BJ (cell line): ENCODE results near the gene PRSS33. TPM values are rescaled to one million over a fixed set of nuclear protein-coding genes. Genes with fewer than 3 reads are reported as not detected.

Source experiments
- CTCF ChIA-PET: fragments of 350-600 bp; formaldehyde crosslinking; extraction: SDS; loops from one replicate; lab custom pipeline; 2021; ENCODE audit warnings: antibody characterized with exemption, inconsistent platforms; lab: Yijun Ruan, JAX
- POLR2A ChIA-PET: fragments of 300-600 bp; sonication (Branson Sonifier 250); formaldehyde crosslinking; extraction: SDS; loops from one replicate; lab custom pipeline; 2021; ENCODE audit warnings: antibody characterized with exemption; lab: Charles Lee
- DNase-seq: peaks from one replicate; pipeline ENCODE4 v3.0.0-alpha.2; 2011; ENCODE audit warnings: low read depth
- H3K27me3 ChIP-seq: 2 replicates; pipeline ENCODE4 v1.6.0; 2011; ENCODE audit warnings: low read length; ENCODE audit not compliant: control insufficient read depth, insufficient read depth
- H3K36me3 ChIP-seq: 2 replicates; pipeline ENCODE4 v1.5.1; 2011; ENCODE audit warnings: low read length; ENCODE audit not compliant: control insufficient read depth, insufficient read depth
- H3K4me3 ChIP-seq: 2 replicates; pipeline ENCODE4 v1.5.1; 2011; ENCODE audit warnings: low read depth, mild to moderate bottlenecking, control low read depth, low read length
- CTCF ChIP-seq: IDR thresholded peaks from 2 replicates; pipeline ENCODE4 v1.5.1; 2011; ENCODE audit warnings: low read depth, mild to moderate bottlenecking, control low read depth, inconsistent platforms, low read length, moderate library complexity; ENCODE audit not compliant: insufficient read depth
- polyA plus RNA-seq: library from polyadenylated mRNA; depleted of rRNA; stranded (reverse); fragments of >200 nt; gene quantifications from 2 replicates; pipeline ENCODE4 v1.2.3, GENCODE V29; 2011

The PRSS33 gene
- polyA plus RNA-seq, 1 experiment, result not detected

GRCh38 chr16:2784358-2785100, 2.8 kb downstream of the PRSS33 start:
- POLR2A ChIA-PET, result interaction anchor here (0.5 kb wide), 1 partner anchor 43 kb away, joined by 7 read pairs; no protein-coding TSS in a partner anchor

GRCh38 chr16:2783581-2784357, 3.6 kb downstream of the PRSS33 start:
- Histone ChIP-seq H3K36me3 (no peaks in the 10 kb centered on the region), H3K4me3 (no peak overlapping the region), H3K27me3 (peaks cover 28% of the 10 kb centered on the region)
- no peak for DNase-seq
- TF ChIP-seq CTCF, result no peak
- ChIA-PET CTCF (interaction anchor here (0.6 to 1.3 kb wide), 3 partner anchors 29 to 220 kb away, joined by 3 to 4 read pairs (median 3); no protein-coding TSS in a partner anchor), POLR2A (interaction anchor here (0.5 kb wide), 1 partner anchor 42 kb away, joined by 7 read pairs; no protein-coding TSS in a partner anchor)

More at GRCh38 chr16:2784358-2785100, 2.8 kb downstream of the PRSS33 start:
- CTCF ChIA-PET, result interaction anchor here (1.0 to 1.3 kb wide), 2 partner anchors 14 to 54 kb away, joined by 3 to 4 read pairs; partner anchors contain the start of gene PRSS41
- DNase-seq, result no peak
- peaks cover 32% of the 10 kb centered on the region for H3K27me3 ChIP-seq
- H3K4me3 ChIP-seq, result no peak overlapping the region
- no peak for TF ChIP-seq CTCF
- H3K36me3 ChIP-seq, result no peaks in the 10 kb centered on the region

GRCh38 chr16:2782583-2783351, 4.6 kb downstream of the PRSS33 start:
- Histone ChIP-seq H3K36me3 (no peaks in the 10 kb centered on the region), H3K27me3 (peaks cover 28% of the 10 kb centered on the region), H3K4me3 (no peak overlapping the region)
- DNase-seq, result no peak
- ChIA-PET CTCF (interaction anchor here (1.1 kb wide), 1 partner anchor 30 kb away, joined by 3 read pairs; no protein-coding TSS in a partner anchor), POLR2A (no interaction called here)
- TF ChIP-seq CTCF, result no peak

- no peak for TF ChIP-seq CTCF
- Histone ChIP-seq H3K27me3 (peaks cover 13% of the 10 kb centered on the region), H3K36me3 (no peaks in the 10 kb centered on the region), H3K4me3 (no peak overlapping the region)
- CTCF ChIA-PET, result interaction anchor here (1.4 kb wide), 1 partner anchor 12 kb away, joined by 4 read pairs; no protein-coding TSS in a partner anchor
- POLR2A ChIA-PET, result no interaction called here
- DNase-seq, result no peak
These were observed 7.1 kb downstream of the PRSS33 start for GRCh38 chr16:2779978-2780898.
